Measurements from ENCODE around the gene RAB36.
A peak's percentile ranks its signal among the peaks of the same experiment; 100 is the strongest.

Gene RAB36

GRCh38 chr22:23122992-23123803 lies 22.1 kb upstream of the RAB36 start:
- peaks cover 3% of the 10 kb centered on the region for H3K4me1 ChIP-seq (ENCODE audit: control insufficient read depth, insufficient read depth, low read length)
- H3K27ac ChIP-seq (ENCODE audit: low read length) = no peak overlapping the region
- peaks cover 5 to 6% of the 10 kb centered on the region in 2 donors for H3K36me3 ChIP-seq (ENCODE audit: control insufficient read depth in 2 of 2, insufficient read depth in 2 of 2, low read length in 2 of 2)
- no peak overlapping the region for H3K9ac ChIP-seq (ENCODE audit: low read length in 2 of 2)
- H3K9me3 ChIP-seq (ENCODE audit: control insufficient read depth in 2 of 2, low read length in 2 of 2) = no peaks in the 10 kb centered on the region
- H3K27me3 ChIP-seq (ENCODE audit: control insufficient read depth in 1 of 2, insufficient read depth in 2 of 2, low read length in 2 of 2) = no peaks in the 10 kb centered on the region
- no peak overlapping the region for H3K4me3 ChIP-seq (ENCODE audit: low read length in 2 of 2)

- Histone ChIP-seq H3K4me3 (ENCODE audit: low read length in 2 of 2) (no peak overlapping the region), H3K27ac (ENCODE audit: low read length) (no peak overlapping the region), H3K4me1 (ENCODE audit: control insufficient read depth, insufficient read depth, low read length) (peaks cover 8% of the 10 kb centered on the region), H3K9me3 (ENCODE audit: control insufficient read depth in 2 of 2, low read length in 2 of 2) (no peaks in the 10 kb centered on the region), H3K36me3 (ENCODE audit: control insufficient read depth in 2 of 2, insufficient read depth in 2 of 2, low read length in 2 of 2) (peaks cover 5 to 6% of the 10 kb centered on the region in 2 donors), H3K9ac (ENCODE audit: low read length in 2 of 2) (no peak overlapping the region), H3K27me3 (ENCODE audit: control insufficient read depth in 1 of 2, insufficient read depth in 2 of 2, low read length in 2 of 2) (no peaks in the 10 kb centered on the region)
Observed at GRCh38 chr22:23123804-23124254, 21.4 kb upstream of the RAB36 start.

GRCh38 chr22:23124611-23125511 lies 20.4 kb upstream of the RAB36 start:
- Histone ChIP-seq H3K36me3 (ENCODE audit: control insufficient read depth in 2 of 2, insufficient read depth in 2 of 2, low read length in 2 of 2) (peaks cover 5 to 6% of the 10 kb centered on the region in 2 donors), H3K9ac (ENCODE audit: low read length in 2 of 2) (no peak overlapping the region), H3K27ac (ENCODE audit: low read length) (no peak overlapping the region), H3K9me3 (ENCODE audit: control insufficient read depth in 2 of 2, low read length in 2 of 2) (no peaks in the 10 kb centered on the region), H3K4me3 (ENCODE audit: low read length in 2 of 2) (no peak overlapping the region), H3K4me1 (ENCODE audit: control insufficient read depth, insufficient read depth, low read length) (peaks cover 10% of the 10 kb centered on the region), H3K27me3 (ENCODE audit: control insufficient read depth in 1 of 2, insufficient read depth in 2 of 2, low read length in 2 of 2) (no peaks in the 10 kb centered on the region)

GRCh38 chr22:23125512-23126103 lies 19.7 kb upstream of the RAB36 start:
- Histone ChIP-seq H3K27me3 (ENCODE audit: control insufficient read depth in 1 of 2, insufficient read depth in 2 of 2, low read length in 2 of 2) (no peaks in the 10 kb centered on the region), H3K9me3 (ENCODE audit: control insufficient read depth in 2 of 2, low read length in 2 of 2) (no peaks in the 10 kb centered on the region), H3K36me3 (ENCODE audit: control insufficient read depth in 2 of 2, insufficient read depth in 2 of 2, low read length in 2 of 2) (peaks cover 5 to 6% of the 10 kb centered on the region in 2 donors), H3K27ac (ENCODE audit: low read length) (no peak overlapping the region), H3K4me3 (ENCODE audit: low read length in 2 of 2) (no peak overlapping the region), H3K9ac (ENCODE audit: low read length in 2 of 2) (no peak overlapping the region), H3K4me1 (ENCODE audit: control insufficient read depth, insufficient read depth, low read length) (peaks cover 10% of the 10 kb centered on the region)

- Histone ChIP-seq H3K4me1 (ENCODE audit: control insufficient read depth, insufficient read depth, low read length) (peaks cover 10% of the 10 kb centered on the region), H3K27me3 (ENCODE audit: control insufficient read depth in 1 of 2, insufficient read depth in 2 of 2, low read length in 2 of 2) (no peaks in the 10 kb centered on the region), H3K9me3 (ENCODE audit: control insufficient read depth in 2 of 2, low read length in 2 of 2) (no peaks in the 10 kb centered on the region), H3K4me3 (ENCODE audit: low read length in 2 of 2) (no peak overlapping the region), H3K36me3 (ENCODE audit: control insufficient read depth in 2 of 2, insufficient read depth in 2 of 2, low read length in 2 of 2) (peaks cover 5 to 6% of the 10 kb centered on the region in 2 donors), H3K27ac (ENCODE audit: low read length) (no peak overlapping the region), H3K9ac (ENCODE audit: low read length in 2 of 2) (no peak overlapping the region)
Observed at GRCh38 chr22:23126165-23127054, 18.9 kb upstream of the RAB36 start.

- Histone ChIP-seq H3K9ac (ENCODE audit: low read length in 2 of 2) (no peak overlapping the region), H3K9me3 (ENCODE audit: control insufficient read depth in 2 of 2, low read length in 2 of 2) (no peaks in the 10 kb centered on the region), H3K27ac (ENCODE audit: low read length) (no peak overlapping the region)
Observed at GRCh38 chr22:23127055-23127756, 18.1 kb upstream of the RAB36 start.

GRCh38 chr22:23127788-23128187 lies 17.5 kb upstream of the RAB36 start:
- Histone ChIP-seq H3K27ac (ENCODE audit: low read length) (no peak overlapping the region), H3K4me3 (ENCODE audit: low read length in 2 of 2) (no peak overlapping the region), H3K4me1 (ENCODE audit: control insufficient read depth, insufficient read depth, low read length) (peaks cover 10% of the 10 kb centered on the region), H3K9ac (ENCODE audit: low read length in 2 of 2) (no peak overlapping the region), H3K27me3 (ENCODE audit: control insufficient read depth in 1 of 2, insufficient read depth in 2 of 2, low read length in 2 of 2) (no peaks in the 10 kb centered on the region), H3K9me3 (ENCODE audit: control insufficient read depth in 2 of 2, low read length in 2 of 2) (no peaks in the 10 kb centered on the region), H3K36me3 (ENCODE audit: control insufficient read depth in 2 of 2, insufficient read depth in 2 of 2, low read length in 2 of 2) (peaks cover 5 to 6% of the 10 kb centered on the region in 2 donors)

More at GRCh38 chr22:23127055-23127756, 18.1 kb upstream of the RAB36 start:
- Histone ChIP-seq H3K27me3 (ENCODE audit: control insufficient read depth in 1 of 2, insufficient read depth in 2 of 2, low read length in 2 of 2) (no peaks in the 10 kb centered on the region), H3K36me3 (ENCODE audit: control insufficient read depth in 2 of 2, insufficient read depth in 2 of 2, low read length in 2 of 2) (peaks cover 5 to 6% of the 10 kb centered on the region in 2 donors), H3K4me1 (ENCODE audit: control insufficient read depth, insufficient read depth, low read length) (peaks cover 10% of the 10 kb centered on the region), H3K4me3 (ENCODE audit: low read length in 2 of 2) (no peak overlapping the region)

- Histone ChIP-seq H3K36me3 (ENCODE audit: control insufficient read depth in 2 of 2, insufficient read depth in 2 of 2, low read length in 2 of 2) (peaks cover 3% of the 10 kb centered on the region in 2 donors), H3K9me3 (ENCODE audit: control insufficient read depth in 2 of 2, low read length in 2 of 2) (no peaks in the 10 kb centered on the region), H3K4me1 (ENCODE audit: control insufficient read depth, insufficient read depth, low read length) (peaks cover 10% of the 10 kb centered on the region), H3K4me3 (ENCODE audit: low read length in 2 of 2) (no peak overlapping the region), H3K27ac (ENCODE audit: low read length) (no peak overlapping the region), H3K27me3 (ENCODE audit: control insufficient read depth in 1 of 2, insufficient read depth in 2 of 2, low read length in 2 of 2) (no peaks in the 10 kb centered on the region), H3K9ac (ENCODE audit: low read length in 2 of 2) (peak overlapping the region in 1 of 2 donors; percentile 51)
Observed at GRCh38 chr22:23128269-23129108, 16.8 kb upstream of the RAB36 start.

GRCh38 chr22:23129149-23129548 lies 16.1 kb upstream of the RAB36 start:
- Histone ChIP-seq H3K9ac (ENCODE audit: low read length in 2 of 2) (no peak overlapping the region), H3K4me3 (ENCODE audit: low read length in 2 of 2) (no peak overlapping the region), H3K27me3 (ENCODE audit: control insufficient read depth in 1 of 2, insufficient read depth in 2 of 2, low read length in 2 of 2) (no peaks in the 10 kb centered on the region), H3K36me3 (ENCODE audit: control insufficient read depth in 2 of 2, insufficient read depth in 2 of 2, low read length in 2 of 2) (no peaks in the 10 kb centered on the region), H3K9me3 (ENCODE audit: control insufficient read depth in 2 of 2, low read length in 2 of 2) (no peaks in the 10 kb centered on the region), H3K4me1 (ENCODE audit: control insufficient read depth, insufficient read depth, low read length) (peaks cover 10% of the 10 kb centered on the region), H3K27ac (ENCODE audit: low read length) (no peak overlapping the region)
